HCT116 (cell line): ENCODE measurements around the gene ITGAD. TPM values are rescaled to one million over a fixed set of nuclear protein-coding genes. Genes with fewer than 3 reads are reported as not detected.

Source experiments
- ATAC-seq: fragments of 200-7000 bp; cut with Tn5 transposase; 2 replicates; pipeline ENCODE4 v1.9.1; 2020; ENCODE audit warnings: mild to moderate bottlenecking, moderate library complexity
- BruUV-seq: library from RNA; stranded (reverse); fragments of 400-500 nt; replicated peaks from 2 replicates; lab custom pipeline; 2021; lab: Mats Ljungman, UMichigan
- CTCF ChIA-PET: fragments of 300-600 bp; sonication (Branson Sonifier 250); formaldehyde crosslinking; loops from one replicate; lab custom pipeline; 2021; ENCODE audit warnings: antibody characterized with exemption; lab: Charles Lee
- POLR2A ChIA-PET: fragments of 300-600, 350-600 bp; sonication (Branson Sonifier 250); formaldehyde crosslinking; loops from one replicate; lab custom pipeline; 2021; ENCODE audit warnings: antibody characterized with exemption; lab: Charles Lee
- RAD21 ChIA-PET, 2 experiments: fragments of 300-600 bp; sonication (Branson Sonifier 250); formaldehyde crosslinking; loops; one replicate each; lab custom pipeline; 2023; ENCODE audit warnings: low total read pairs in 2 of 2; ENCODE audit not compliant: uncharacterized antibody in 2 of 2, unreplicated experiment in 2 of 2, low non-redundant PET in 1 of 2; lab: Charles Lee
- DNase-seq: peaks from one replicate; pipeline ENCODE4 v3.0.0-alpha.2; 2010; ENCODE audit warnings: low read depth, low spot score
- H2AFZ ChIP-seq: fragments of 200-600 bp; shearing (Covaris generic), sonication (generic); 2 replicates; pipeline ENCODE4 v1.6.1; 2017; ENCODE audit warnings: low read depth, mixed run types, mixed read lengths, antibody characterized with exemption, low read length; ENCODE audit not compliant: poor library complexity, severe bottlenecking
- H3K27ac ChIP-seq: 2 replicates; pipeline ENCODE4 v1.5.1; 2012; ENCODE audit warnings: low read depth, low read length
- H3K27me3 ChIP-seq: fragments of 200-600 bp; sonication (generic); 2 replicates; pipeline ENCODE4 v1.6.1; 2016; ENCODE audit warnings: mixed run types, low read length, mixed read lengths; ENCODE audit not compliant: insufficient read depth
- H3K36me3 ChIP-seq, 2 experiments: fragments of 200-500 bp in 1 of 2; fragments of 200-600 bp in 1 of 2; sonication (Bioruptor generic) in 1 of 2; sonication (generic) in 1 of 2; 2 replicates each; pipeline versions ENCODE4 v1.5.1 to v1.6.1; 2014 to 2016; ENCODE audit warnings: low read length in 2 of 2, inconsistent platforms in 1 of 2, mixed read lengths in 1 of 2, mixed run types in 1 of 2; ENCODE audit not compliant: insufficient read depth in 2 of 2, control insufficient read depth in 1 of 2
- H3K4me1 ChIP-seq, 2 experiments: fragments of 200-600 bp in 1 of 2; sonication (generic) in 1 of 2; 2 replicates each; pipeline versions ENCODE4 v1.5.1 to v1.6.1; 2012 to 2017; ENCODE audit warnings: low read length in 2 of 2, inconsistent platforms in 1 of 2, mild to moderate bottlenecking in 1 of 2, mixed read lengths in 1 of 2, mixed run types in 1 of 2, moderate library complexity in 1 of 2; ENCODE audit not compliant: insufficient read depth in 2 of 2, control insufficient read depth in 1 of 2
- H3K4me2 ChIP-seq: fragments of 200-600 bp; sonication (generic); 2 replicates; pipeline ENCODE4 v1.6.1; 2017; ENCODE audit warnings: mixed run types, low read length, mixed read lengths
- H3K4me3 ChIP-seq, 2 experiments: fragments of 200-600 bp in 1 of 2; sonication (generic) in 1 of 2; replicated peaks in 1 of 2; 2 replicates each; pipeline ENCODE4 v1.5.1; 2011 to 2016; ENCODE audit warnings: low read length in 2 of 2, control low read depth in 1 of 2, low read depth in 1 of 2, mild to moderate bottlenecking in 1 of 2, mixed read lengths in 1 of 2, mixed run types in 1 of 2
- H3K79me2 ChIP-seq: fragments of 200-600 bp; sonication (generic); 2 replicates; pipeline ENCODE4 v1.6.1; 2017; ENCODE audit warnings: mild to moderate bottlenecking, mixed run types, low read length, moderate library complexity, mixed read lengths; ENCODE audit not compliant: insufficient read depth
- H3K9ac ChIP-seq: fragments of 200-600 bp; sonication (generic); 2 replicates; pipeline ENCODE4 v1.6.1; 2016; ENCODE audit warnings: low read length, mixed read lengths
- H3K9me2 ChIP-seq: fragments of 200-600 bp; sonication (generic), shearing (Covaris generic); 2 replicates; pipeline ENCODE4 v1.6.1; 2017; ENCODE audit warnings: mixed run types, mild to moderate bottlenecking, moderate library complexity; ENCODE audit not compliant: insufficient read depth
- H3K9me3 ChIP-seq, 2 experiments: fragments of 200-500 bp in 1 of 2; fragments of 200-600 bp in 1 of 2; sonication (Bioruptor generic) in 1 of 2; sonication (generic) in 1 of 2; 2 replicates each; pipeline ENCODE4 v1.6.1; 2014 to 2017; ENCODE audit warnings: low read length in 2 of 2, mixed read lengths in 2 of 2, inconsistent platforms in 1 of 2, low read depth in 1 of 2, mild to moderate bottlenecking in 1 of 2, mixed run types in 1 of 2, moderate library complexity in 1 of 2; ENCODE audit not compliant: control insufficient read depth in 1 of 2, insufficient read depth in 1 of 2
- H4K20me1 ChIP-seq: fragments of 200-600 bp; sonication (generic), shearing (Covaris generic); 2 replicates; pipeline ENCODE4 v1.6.1; 2017; ENCODE audit warnings: mixed run types, mild to moderate bottlenecking, moderate library complexity; ENCODE audit not compliant: insufficient read depth
- EZH2 ChIP-seq: fragments of 200-600 bp; sonication (generic); IDR thresholded peaks from 2 replicates; pipeline ENCODE4 v1.6.1; 2017; ENCODE audit warnings: antibody characterized with exemption, mixed run types
- JUND ChIP-seq: IDR thresholded peaks from 2 replicates; pipeline ENCODE4 v1.6.1; 2012
- POLR2A ChIP-seq: IDR thresholded peaks from 2 replicates; pipeline ENCODE4 v1.7.0; 2011; ENCODE audit warnings: borderline replicate concordance; ENCODE audit not compliant: insufficient read depth, insufficient read length; ENCODE audit errors: extremely low read depth
- SRF ChIP-seq: IDR thresholded peaks from 2 replicates; pipeline ENCODE4 v1.6.1; 2012; ENCODE audit warnings: low read depth
- ZNF274 ChIP-seq: fragments of 200-500 bp; sonication (Bioruptor generic); IDR thresholded peaks from 2 replicates; pipeline ENCODE4 v1.6.1; 2014; ENCODE audit warnings: mild to moderate bottlenecking, low read depth, low read length, inconsistent platforms
- intact Hi-C: fragments of 100-400 bp; cut with micrococcal nuclease; formaldehyde crosslinking; loops from 2 replicates; pipeline ENCODE4 v1.10.0; 2022
- total RNA-seq: library from RNA; stranded (reverse); gene quantifications from one replicate; pipeline ENCODE4 v1.2.1, GENCODE V29; 2021; ENCODE audit not compliant: unreplicated experiment
- TF ChIP-seq, protein P1 (sequence below): IDR thresholded peaks from 2 replicates; pipeline ENCODE4 v1.6.1; 2011; ENCODE audit warnings: mild to moderate bottlenecking, low read length, moderate library complexity; ENCODE audit not compliant: insufficient replicate concordance; ENCODE audit errors: extremely low read depth
- TF ChIP-seq, protein P2 (sequence below), 3 experiments: fragments of 200-600 bp in 1 of 3; sonication (generic) in 1 of 3; IDR thresholded peaks in 2 of 3; conservative IDR thresholded peaks in 1 of 3; 2 replicates each; pipeline ENCODE4 v1.5.1; 2012 to 2017; ENCODE audit warnings: low read depth in 2 of 3, low read length in 2 of 3, antibody characterized with exemption in 1 of 3, borderline replicate concordance in 1 of 3, control low read depth in 1 of 3, mild to moderate bottlenecking in 1 of 3, mixed read lengths in 1 of 3, mixed run types in 1 of 3, moderate library complexity in 1 of 3; ENCODE audit not compliant: insufficient read depth in 1 of 3

The ITGAD gene
- total RNA-seq, 1 experiment from 2014 or later, result 0.12 TPM

DNA sequence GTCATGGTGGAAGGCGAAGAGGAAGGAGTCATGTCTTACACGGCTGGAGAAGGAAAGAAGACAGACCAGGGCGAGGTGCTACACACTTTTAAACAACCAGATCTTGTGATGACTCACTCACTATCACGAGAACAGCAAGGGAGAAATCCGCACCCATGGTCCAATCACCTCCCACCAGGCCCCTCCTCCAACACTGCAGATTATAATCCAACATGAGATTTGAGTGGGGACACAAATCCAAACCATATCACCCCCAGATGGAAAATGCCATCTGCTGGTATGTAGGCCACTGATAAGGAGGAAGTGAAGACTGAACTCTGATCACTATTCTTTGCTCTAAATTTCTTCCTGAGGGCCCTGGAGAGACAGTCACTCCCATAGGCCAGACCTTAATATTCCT lies 45.7 kb upstream of the ITGAD start:
- Histone ChIP-seq H3K4me1 (no peaks in the 10 kb centered on the region), H3K9me3 (no peaks in the 10 kb centered on the region), H3K4me2 (no peak overlapping the region), H3K79me2 (no peaks in the 10 kb centered on the region), H3K27me3 (no peaks in the 10 kb centered on the region), H4K20me1 (no peaks in the 10 kb centered on the region), H3K27ac (no peak overlapping the region), H3K9me2 (no peaks in the 10 kb centered on the region), H3K9ac (no peak overlapping the region), H2AFZ (no peak overlapping the region), H3K4me3 (no peak overlapping the region), H3K36me3 (no peaks in the 10 kb centered on the region)
- POLR2A ChIA-PET, result no interaction called here
- DNase-seq (no peak), ATAC-seq (no peak)
- intact Hi-C loops, result no loop called here
- RAD21 ChIA-PET, result interaction anchor here in 1 of 2 experiments (0.6 kb wide), 1 partner anchor 503 kb away, joined by 4 read pairs; no protein-coding TSS in a partner anchor
- TF ChIP-seq, protein P1, sequence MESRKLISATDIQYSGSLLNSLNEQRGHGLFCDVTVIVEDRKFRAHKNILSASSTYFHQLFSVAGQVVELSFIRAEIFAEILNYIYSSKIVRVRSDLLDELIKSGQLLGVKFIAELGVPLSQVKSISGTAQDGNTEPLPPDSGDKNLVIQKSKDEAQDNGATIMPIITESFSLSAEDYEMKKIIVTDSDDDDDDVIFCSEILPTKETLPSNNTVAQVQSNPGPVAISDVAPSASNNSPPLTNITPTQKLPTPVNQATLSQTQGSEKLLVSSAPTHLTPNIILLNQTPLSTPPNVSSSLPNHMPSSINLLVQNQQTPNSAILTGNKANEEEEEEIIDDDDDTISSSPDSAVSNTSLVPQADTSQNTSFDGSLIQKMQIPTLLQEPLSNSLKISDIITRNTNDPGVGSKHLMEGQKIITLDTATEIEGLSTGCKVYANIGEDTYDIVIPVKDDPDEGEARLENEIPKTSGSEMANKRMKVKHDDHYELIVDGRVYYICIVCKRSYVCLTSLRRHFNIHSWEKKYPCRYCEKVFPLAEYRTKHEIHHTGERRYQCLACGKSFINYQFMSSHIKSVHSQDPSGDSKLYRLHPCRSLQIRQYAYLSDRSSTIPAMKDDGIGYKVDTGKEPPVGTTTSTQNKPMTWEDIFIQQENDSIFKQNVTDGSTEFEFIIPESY, result no peak
- TF ChIP-seq POLR2A (no peak), EZH2 (no peak), ZNF274 (no peak), JUND (no peak), SRF (no peak)
- TF ChIP-seq, protein P2, sequence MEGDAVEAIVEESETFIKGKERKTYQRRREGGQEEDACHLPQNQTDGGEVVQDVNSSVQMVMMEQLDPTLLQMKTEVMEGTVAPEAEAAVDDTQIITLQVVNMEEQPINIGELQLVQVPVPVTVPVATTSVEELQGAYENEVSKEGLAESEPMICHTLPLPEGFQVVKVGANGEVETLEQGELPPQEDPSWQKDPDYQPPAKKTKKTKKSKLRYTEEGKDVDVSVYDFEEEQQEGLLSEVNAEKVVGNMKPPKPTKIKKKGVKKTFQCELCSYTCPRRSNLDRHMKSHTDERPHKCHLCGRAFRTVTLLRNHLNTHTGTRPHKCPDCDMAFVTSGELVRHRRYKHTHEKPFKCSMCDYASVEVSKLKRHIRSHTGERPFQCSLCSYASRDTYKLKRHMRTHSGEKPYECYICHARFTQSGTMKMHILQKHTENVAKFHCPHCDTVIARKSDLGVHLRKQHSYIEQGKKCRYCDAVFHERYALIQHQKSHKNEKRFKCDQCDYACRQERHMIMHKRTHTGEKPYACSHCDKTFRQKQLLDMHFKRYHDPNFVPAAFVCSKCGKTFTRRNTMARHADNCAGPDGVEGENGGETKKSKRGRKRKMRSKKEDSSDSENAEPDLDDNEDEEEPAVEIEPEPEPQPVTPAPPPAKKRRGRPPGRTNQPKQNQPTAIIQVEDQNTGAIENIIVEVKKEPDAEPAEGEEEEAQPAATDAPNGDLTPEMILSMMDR (IDR thresholded peaks at IDR 0.05 in 2 of 3, conservative IDR thresholded peaks at IDR 0.05 in 1 of 3; ENCODE audit: borderline replicate concordance in 1 of 3, insufficient read depth in 1 of 3, low read depth in 2 of 3, low read length in 2 of 3), result no peak
- no TSS peak for BruUV-seq
- CTCF ChIA-PET, result no interaction called here
